ENCODE results near the gene GTF2IRD1.
"Not testable (repeated sequence)": the region's sequence is repeated elsewhere in the genome, so short reads cannot be mapped to it uniquely, and the experiment has no call there.

The GTF2IRD1 gene

DNA sequence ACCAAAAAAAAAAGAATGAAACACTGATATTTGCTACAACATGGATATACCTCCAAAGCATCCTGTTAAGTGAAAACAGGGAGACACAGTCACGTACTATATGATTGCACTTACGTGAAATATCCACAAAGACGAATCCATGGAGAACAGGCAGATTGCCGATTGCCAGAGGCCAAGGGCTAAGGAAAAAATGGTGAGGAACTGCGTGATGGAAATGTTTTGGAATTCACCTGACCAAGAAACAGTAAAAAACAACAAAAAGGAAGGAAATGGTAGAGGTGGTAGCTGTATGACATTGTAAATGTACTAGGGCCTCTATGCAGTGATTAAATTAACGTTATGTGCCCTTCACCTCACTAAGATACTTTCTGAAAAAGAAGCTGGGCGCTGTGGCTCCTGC lies 44.1 kb upstream of the GTF2IRD1 start:
- DNase-seq (ENCODE audit: low spot score): no peak
- no peak overlapping the region for H3K27ac ChIP-seq
- TF ChIP-seq, protein P1, sequence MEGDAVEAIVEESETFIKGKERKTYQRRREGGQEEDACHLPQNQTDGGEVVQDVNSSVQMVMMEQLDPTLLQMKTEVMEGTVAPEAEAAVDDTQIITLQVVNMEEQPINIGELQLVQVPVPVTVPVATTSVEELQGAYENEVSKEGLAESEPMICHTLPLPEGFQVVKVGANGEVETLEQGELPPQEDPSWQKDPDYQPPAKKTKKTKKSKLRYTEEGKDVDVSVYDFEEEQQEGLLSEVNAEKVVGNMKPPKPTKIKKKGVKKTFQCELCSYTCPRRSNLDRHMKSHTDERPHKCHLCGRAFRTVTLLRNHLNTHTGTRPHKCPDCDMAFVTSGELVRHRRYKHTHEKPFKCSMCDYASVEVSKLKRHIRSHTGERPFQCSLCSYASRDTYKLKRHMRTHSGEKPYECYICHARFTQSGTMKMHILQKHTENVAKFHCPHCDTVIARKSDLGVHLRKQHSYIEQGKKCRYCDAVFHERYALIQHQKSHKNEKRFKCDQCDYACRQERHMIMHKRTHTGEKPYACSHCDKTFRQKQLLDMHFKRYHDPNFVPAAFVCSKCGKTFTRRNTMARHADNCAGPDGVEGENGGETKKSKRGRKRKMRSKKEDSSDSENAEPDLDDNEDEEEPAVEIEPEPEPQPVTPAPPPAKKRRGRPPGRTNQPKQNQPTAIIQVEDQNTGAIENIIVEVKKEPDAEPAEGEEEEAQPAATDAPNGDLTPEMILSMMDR (conservative IDR thresholded peaks at IDR 0.05; ENCODE audit: low read depth): no peak
- CTCF ChIA-PET: interaction anchor here (0.7 to 2.2 kb wide), 3 partner anchors 202 to 629 kb away, joined by 3 to 10 read pairs (median 4); no protein-coding TSS in a partner anchor
- POLR2A ChIA-PET (ENCODE audit: low non-redundant PET): no interaction called here

DNA sequence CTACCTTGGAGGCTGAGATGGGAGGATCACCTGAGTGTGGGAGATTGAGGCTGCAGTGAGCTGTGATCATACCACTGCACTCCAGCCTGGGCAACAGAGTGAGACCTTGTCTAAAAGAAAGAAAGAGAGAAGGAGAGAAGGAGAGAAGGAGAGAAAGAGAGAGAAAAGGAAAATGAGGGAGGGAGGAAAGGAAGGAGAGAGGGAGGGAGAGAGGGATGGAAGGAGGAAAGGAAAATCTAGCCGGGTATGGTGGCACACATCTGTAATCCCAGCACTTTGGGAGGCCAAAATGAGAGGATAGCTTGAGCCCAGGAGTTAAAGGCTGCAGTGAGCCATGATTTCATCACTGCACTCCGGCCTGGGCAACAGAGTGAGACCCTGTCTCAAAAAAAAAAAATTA lies 42.9 kb upstream of the GTF2IRD1 start:
- no peak overlapping the region for H3K27ac ChIP-seq
- TF ChIP-seq, protein P1 (conservative IDR thresholded peaks at IDR 0.05; ENCODE audit: low read depth): no peak
- ChIA-PET CTCF (interaction anchor here (0.6 to 2.2 kb wide), 2 partner anchors 132 to 204 kb away, joined by 3 to 10 read pairs; no protein-coding TSS in a partner anchor), POLR2A (ENCODE audit: low non-redundant PET) (no interaction called here)
- no peak for DNase-seq (ENCODE audit: low spot score)

DNA sequence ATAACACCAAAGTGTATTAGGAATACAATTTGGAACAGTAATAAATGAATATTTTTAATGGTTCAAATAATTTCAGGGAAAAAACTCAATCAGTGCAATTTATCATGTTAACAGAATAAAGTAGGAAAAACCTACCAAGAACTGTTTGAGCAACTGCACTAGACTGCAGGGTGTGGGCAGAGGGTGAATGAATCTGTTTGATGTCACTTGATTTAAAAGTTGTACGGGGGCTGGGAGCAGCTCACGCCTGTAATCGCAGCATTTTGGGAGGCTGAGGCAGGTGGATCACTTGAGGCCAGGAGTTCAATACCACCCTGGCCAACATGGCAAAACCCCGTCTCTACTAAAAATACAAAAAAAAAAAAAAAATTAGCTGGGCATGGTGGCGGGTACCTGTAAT lies 42.1 kb upstream of the GTF2IRD1 start:
- POLR2A ChIA-PET (ENCODE audit: low non-redundant PET): interaction anchor here (0.6 kb wide), 1 partner anchor 65 kb away, joined by 5 read pairs; no protein-coding TSS in a partner anchor
- not testable (repeated sequence) for H3K27ac ChIP-seq; DNase-seq (ENCODE audit: low spot score)
- CTCF ChIA-PET: interaction anchor here (2.2 kb wide), 1 partner anchor 204 kb away, joined by 10 read pairs; no protein-coding TSS in a partner anchor

DNA sequence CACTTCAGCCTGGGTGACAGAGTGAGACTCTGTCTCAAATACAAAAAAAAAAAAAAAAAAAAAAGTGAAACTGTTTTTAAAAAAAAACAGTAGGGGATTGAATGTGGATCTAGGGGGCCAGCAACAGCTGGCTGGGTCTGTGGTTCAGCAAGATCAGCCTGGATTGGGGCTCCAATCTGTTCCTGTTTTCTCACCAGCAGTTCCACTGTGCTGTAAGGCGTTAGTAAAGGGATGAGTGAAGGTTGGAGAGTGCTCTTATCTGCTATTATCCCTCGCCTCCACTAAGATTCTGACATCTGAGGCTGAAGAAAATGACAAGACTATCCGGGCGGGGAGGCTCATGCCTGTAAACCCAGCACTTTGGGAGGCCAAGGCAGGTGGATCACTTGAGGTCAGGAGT lies 41.6 kb upstream of the GTF2IRD1 start:
- no peak overlapping the region for H3K27ac ChIP-seq
- TF ChIP-seq, protein P1 (conservative IDR thresholded peaks at IDR 0.05; ENCODE audit: low read depth): no peak
- DNase-seq (ENCODE audit: low spot score): no peak
- ChIA-PET CTCF (no interaction called here), POLR2A (ENCODE audit: low non-redundant PET) (interaction anchor here (0.6 kb wide), 1 partner anchor 64 kb away, joined by 5 read pairs; no protein-coding TSS in a partner anchor)

DNA sequence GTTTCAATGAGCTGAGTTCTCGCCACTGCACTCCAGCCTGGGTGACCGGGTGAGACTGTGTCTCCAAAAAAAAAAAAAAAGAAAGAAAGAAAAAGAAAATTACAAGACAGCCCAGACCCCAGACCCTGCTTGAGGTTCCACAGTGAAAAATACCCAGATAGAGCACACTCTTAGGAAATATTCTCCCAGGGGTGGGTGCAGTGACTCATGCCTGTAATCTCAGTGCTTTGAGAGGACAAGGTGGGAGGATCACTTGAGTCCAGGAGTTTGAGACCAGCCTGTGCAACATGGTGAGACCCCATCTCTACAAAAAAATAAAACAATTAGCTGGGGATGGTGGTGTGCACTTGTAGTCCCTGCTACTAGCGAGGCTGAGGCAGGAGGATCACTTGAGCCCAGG lies 41.1 kb upstream of the GTF2IRD1 start:
- ChIA-PET CTCF (interaction anchor here (0.6 to 1.2 kb wide), 2 partner anchors 11 to 162 kb away, joined by 3 to 5 read pairs; no protein-coding TSS in a partner anchor), POLR2A (ENCODE audit: low non-redundant PET) (interaction anchor here (0.6 kb wide), 1 partner anchor 207 kb away, joined by 3 read pairs; no protein-coding TSS in a partner anchor)
- no peak for DNase-seq (ENCODE audit: low spot score)
- H3K27ac ChIP-seq: no peak overlapping the region
- TF ChIP-seq, protein P1 (conservative IDR thresholded peaks at IDR 0.05; ENCODE audit: low read depth): no peak

DNA sequence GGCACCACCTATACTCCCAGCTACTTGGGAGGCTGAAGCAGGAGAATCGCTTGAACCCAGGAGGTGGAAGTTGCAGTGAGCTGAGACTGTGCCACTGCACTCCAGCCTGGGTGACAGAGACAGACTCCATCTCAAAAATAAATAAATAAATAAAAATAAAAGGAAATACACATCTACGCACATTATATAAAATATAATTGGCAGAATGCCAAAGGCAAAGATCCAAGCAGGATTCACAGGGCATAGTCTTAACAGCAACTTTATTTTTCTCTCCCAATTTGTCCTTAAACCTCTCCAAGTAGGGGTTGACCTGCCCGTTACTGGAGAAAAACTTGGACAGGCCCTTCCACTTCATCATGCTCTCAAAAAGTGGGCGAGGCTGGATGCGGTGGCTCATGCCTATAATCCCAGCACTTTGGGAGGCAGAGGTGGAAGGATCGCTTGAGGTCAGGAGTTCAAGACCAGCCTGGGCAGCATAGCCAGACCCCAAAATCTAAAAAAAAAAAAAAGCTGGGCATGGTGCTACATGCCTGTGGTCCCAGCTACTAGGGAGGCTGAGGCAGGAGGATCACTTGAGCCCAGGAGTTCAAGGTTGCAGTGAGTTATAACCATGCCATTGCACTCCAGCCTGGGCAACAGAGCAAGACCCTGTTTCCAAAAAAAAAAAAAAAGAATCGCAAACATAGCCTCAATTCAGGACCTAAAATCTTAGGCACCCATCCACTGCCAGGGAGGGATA lies 38.9 kb upstream of the GTF2IRD1 start:
- DNase-seq (ENCODE audit: low spot score); CTCF ChIA-PET; POLR2A ChIA-PET (ENCODE audit: low non-redundant PET); H3K27ac ChIP-seq: not testable (repeated sequence)

DNA sequence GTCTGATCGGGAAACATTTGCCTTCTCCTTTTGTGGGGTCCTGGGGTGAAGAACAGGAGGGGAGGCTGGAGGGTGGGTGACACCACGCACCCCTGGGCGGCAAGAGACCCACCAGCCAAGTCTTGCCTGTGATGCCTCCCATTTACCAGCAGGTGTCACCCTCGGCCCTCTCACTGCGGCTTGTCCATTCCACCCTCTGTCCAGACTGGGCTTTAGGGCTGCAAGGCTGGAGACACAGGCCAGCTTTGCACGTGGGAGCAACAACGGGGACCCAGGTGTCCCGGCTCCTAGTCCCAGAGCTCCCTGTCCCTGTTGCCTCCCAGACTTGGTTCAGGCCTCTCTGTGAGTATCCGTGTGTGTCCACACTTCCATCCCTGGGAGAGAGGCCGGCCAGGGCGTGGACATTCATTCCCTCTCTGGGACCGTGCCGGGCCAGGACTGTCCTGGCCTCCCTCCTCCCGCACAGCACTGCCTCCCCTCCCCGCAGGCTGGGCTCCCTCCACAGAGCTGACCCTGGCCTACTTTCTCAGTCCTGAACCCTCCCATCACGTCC lies 36.2 kb upstream of the GTF2IRD1 start:
- ChIA-PET POLR2A (ENCODE audit: low non-redundant PET) (no interaction called here), CTCF (interaction anchor here (0.5 to 1.3 kb wide), 9 partner anchors 9 to 648 kb away, joined by 3 to 8 read pairs (median 3); no protein-coding TSS in a partner anchor)
- TF ChIP-seq, protein P1 (conservative IDR thresholded peaks at IDR 0.05; ENCODE audit: low read depth): peak; percentile 99
- peak; percentile 86 for DNase-seq (ENCODE audit: low spot score)
- peak overlapping the region; percentile 50 for H3K27ac ChIP-seq

Data from RWPE1 (cell line).